Measurements from ENCODE around the gene CHD3.

DNA sequence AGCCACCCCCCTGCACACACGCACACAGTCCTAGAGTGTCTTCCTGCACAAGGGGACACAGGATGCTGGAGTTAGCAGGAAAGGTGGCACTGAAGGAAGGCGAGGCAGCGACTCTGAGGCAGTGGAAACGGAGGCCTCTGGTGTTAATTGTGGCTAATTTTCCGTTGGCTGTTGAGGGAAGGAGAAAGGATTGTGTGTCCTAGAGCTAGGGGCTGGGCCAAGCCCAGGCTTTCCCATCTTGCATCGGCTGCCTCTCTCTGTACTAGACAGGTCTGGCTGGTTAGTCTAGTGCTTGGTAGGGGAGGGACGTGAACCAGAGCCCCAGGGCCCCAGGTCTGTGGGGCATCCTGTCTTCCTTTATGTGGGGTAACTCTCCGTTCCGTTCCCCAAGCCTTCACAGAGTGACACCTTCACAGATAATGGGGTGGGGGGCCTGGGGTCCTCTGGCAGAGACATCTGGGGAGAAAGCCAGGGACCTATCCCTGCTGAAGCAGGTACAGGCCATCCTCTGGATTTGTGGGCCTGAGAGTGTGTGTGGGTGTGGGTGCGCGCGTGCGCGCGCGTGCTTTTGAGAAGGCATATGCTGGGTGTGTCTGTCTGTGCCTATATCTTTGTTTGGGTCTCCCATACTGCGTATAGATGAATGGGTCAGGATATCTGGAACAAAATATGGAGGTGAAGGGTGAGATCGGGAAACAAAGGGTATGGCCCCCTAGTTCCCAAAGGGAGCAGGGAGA is at the start of gene CHD3:
- TF ChIP-seq EZH2 (IDR thresholded peaks at IDR 0.05) = no peak
- TF ChIP-seq EZH2phosphoT487 (IDR thresholded peaks at IDR 0.05) = no peak
- TF ChIP-seq, protein P1, sequence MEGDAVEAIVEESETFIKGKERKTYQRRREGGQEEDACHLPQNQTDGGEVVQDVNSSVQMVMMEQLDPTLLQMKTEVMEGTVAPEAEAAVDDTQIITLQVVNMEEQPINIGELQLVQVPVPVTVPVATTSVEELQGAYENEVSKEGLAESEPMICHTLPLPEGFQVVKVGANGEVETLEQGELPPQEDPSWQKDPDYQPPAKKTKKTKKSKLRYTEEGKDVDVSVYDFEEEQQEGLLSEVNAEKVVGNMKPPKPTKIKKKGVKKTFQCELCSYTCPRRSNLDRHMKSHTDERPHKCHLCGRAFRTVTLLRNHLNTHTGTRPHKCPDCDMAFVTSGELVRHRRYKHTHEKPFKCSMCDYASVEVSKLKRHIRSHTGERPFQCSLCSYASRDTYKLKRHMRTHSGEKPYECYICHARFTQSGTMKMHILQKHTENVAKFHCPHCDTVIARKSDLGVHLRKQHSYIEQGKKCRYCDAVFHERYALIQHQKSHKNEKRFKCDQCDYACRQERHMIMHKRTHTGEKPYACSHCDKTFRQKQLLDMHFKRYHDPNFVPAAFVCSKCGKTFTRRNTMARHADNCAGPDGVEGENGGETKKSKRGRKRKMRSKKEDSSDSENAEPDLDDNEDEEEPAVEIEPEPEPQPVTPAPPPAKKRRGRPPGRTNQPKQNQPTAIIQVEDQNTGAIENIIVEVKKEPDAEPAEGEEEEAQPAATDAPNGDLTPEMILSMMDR (IDR thresholded peaks at IDR 0.05) = no peak
